Left ventricle myocardium inferior (tissue), 1 donor: Measurements from ENCODE around the gene EGF. TPM values are rescaled to one million over a fixed set of nuclear protein-coding genes. Genes with fewer than 3 reads are reported as not detected.

Source experiments
- DNase-seq: peaks from one replicate; pipeline ENCODE4 v3.0.0-alpha.2; 2020
- H3K27ac ChIP-seq: fragments of 200-600 bp; replicated peaks from 2 replicates; pipeline ENCODE4 v1.8.0; 2021
- H3K27me3 ChIP-seq: fragments of 200-600 bp; 2 replicates; pipeline ENCODE4 v1.8.0; 2021; ENCODE audit warnings: low read depth
- H3K36me3 ChIP-seq: fragments of 200-600 bp; 2 replicates; pipeline ENCODE4 v1.8.0; 2021
- H3K4me1 ChIP-seq: fragments of 200-600 bp; 2 replicates; pipeline ENCODE4 v1.8.0; 2021
- H3K4me3 ChIP-seq: fragments of 200-600 bp; 2 replicates; pipeline ENCODE4 v1.8.0; 2021; ENCODE audit warnings: mild to moderate bottlenecking, moderate library complexity
- H3K9me3 ChIP-seq: fragments of 200-600 bp; replicated peaks from 2 replicates; pipeline ENCODE4 v1.8.0; 2021
- CTCF ChIP-seq: fragments of 200-600 bp; IDR thresholded peaks from 2 replicates; pipeline ENCODE4 v1.8.0; 2021; ENCODE audit warnings: antibody characterized with exemption, mild to moderate bottlenecking, borderline replicate concordance
- intact Hi-C: fragments of 100-400 bp; cut with micrococcal nuclease; formaldehyde crosslinking; loops from one replicate; pipeline ENCODE4 v1.11.0; 2022
- total RNA-seq: library from RNA; stranded (reverse); fragmentation: NEBNext Ultra II Directional; extraction: Animal tissue kit (Norgen Biotek cat#: 25700); gene quantifications from one replicate; pipeline ENCODE4 v1.2.1, GENCODE V29; 2021
- donor health status: DM: no; HTN: yes; CAD: no; lungs with severe emphysema.

EGF gene
- total RNA-seq, 1 donor from 2014 or later: 13.0 TPM

- no peak overlapping the region for H3K27ac ChIP-seq
- H3K4me1 ChIP-seq: no peaks in the 10 kb centered on the region
- no peaks in the 10 kb centered on the region for H3K9me3 ChIP-seq
- peaks cover 5% of the 10 kb centered on the region for H3K36me3 ChIP-seq
- no peaks in the 10 kb centered on the region for H3K27me3 ChIP-seq
- DNase-seq: no peak
- intact Hi-C loops: no loop called here
- H3K4me3 ChIP-seq: no peak overlapping the region
- no peak for TF ChIP-seq CTCF
Measured at GRCh38 chr4:110014233-110014632, 101.5 kb downstream of the EGF start.

- H3K4me3 ChIP-seq: no peak overlapping the region
- no peaks in the 10 kb centered on the region for H3K36me3 ChIP-seq
- H3K9me3 ChIP-seq: no peaks in the 10 kb centered on the region
- intact Hi-C loops: no loop called here
- H3K4me1 ChIP-seq: no peaks in the 10 kb centered on the region
- H3K27me3 ChIP-seq: no peaks in the 10 kb centered on the region
- no peak for DNase-seq
- no peak overlapping the region for H3K27ac ChIP-seq
- TF ChIP-seq CTCF: no peak
Measured at GRCh38 chr4:110019153-110019552, 106.5 kb downstream of the EGF start.

GRCh38 chr4:110020139-110020538, 107.5 kb downstream of the EGF start:
- DNase-seq: no peak
- intact Hi-C loops: no loop called here
- H3K4me1 ChIP-seq: no peaks in the 10 kb centered on the region
- no peaks in the 10 kb centered on the region for H3K9me3 ChIP-seq
- H3K27ac ChIP-seq: no peak overlapping the region
- H3K27me3 ChIP-seq: peaks cover 2% of the 10 kb centered on the region
- no peak overlapping the region for H3K4me3 ChIP-seq
- no peak for TF ChIP-seq CTCF
- no peaks in the 10 kb centered on the region for H3K36me3 ChIP-seq

- no peak overlapping the region for H3K4me3 ChIP-seq
- no peak for DNase-seq
- intact Hi-C loops: no loop called here
- H3K36me3 ChIP-seq: no peaks in the 10 kb centered on the region
- no peak overlapping the region for H3K27ac ChIP-seq
- no peak for TF ChIP-seq CTCF
- no peaks in the 10 kb centered on the region for H3K4me1 ChIP-seq
- H3K27me3 ChIP-seq: peaks cover 8% of the 10 kb centered on the region
- no peaks in the 10 kb centered on the region for H3K9me3 ChIP-seq
Measured at GRCh38 chr4:110020646-110021443, 108.2 kb downstream of the EGF start.

GRCh38 chr4:110022457-110022856, 109.8 kb downstream of the EGF start:
- intact Hi-C loops: no loop called here
- Histone ChIP-seq H3K4me3 (no peak overlapping the region), H3K27ac (no peak overlapping the region), H3K36me3 (no peaks in the 10 kb centered on the region), H3K9me3 (no peaks in the 10 kb centered on the region), H3K4me1 (no peaks in the 10 kb centered on the region), H3K27me3 (peaks cover 8% of the 10 kb centered on the region)
- TF ChIP-seq CTCF: no peak
- DNase-seq: no peak
